ENCODE measurements around the gene LRBA. TPM values are rescaled to one million over a fixed set of nuclear protein-coding genes. Genes with fewer than 3 reads are reported as not detected.

The LRBA gene
- total RNA-seq, 1 donor, result 38.4 TPM

DNA sequence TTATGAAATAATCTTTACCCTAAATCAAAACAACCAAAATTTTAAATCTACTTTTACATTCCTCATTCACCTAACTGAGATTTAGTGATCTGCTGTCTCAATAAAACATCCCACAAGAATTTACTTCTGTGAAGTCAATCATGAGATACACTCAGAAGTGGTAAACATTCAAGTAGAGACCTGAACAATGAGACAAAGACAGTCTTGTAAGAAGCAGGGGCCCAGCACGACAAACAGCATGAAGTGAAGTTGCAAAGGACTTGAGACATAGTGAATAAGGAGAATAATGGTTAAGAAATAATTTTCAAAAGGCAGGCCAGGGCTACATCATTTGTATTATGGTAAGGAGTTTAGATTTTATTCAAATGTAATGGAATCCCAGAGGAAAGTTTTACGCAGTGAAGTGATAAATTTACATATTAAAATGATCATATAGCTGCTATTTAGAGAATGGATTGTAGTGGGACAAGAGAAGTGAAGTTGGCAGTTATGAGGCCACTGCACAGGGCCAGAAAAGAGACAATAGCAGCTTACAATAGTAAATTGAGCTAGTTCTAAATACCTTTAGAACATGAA is 331.2 kb downstream of the LRBA start:
- no peak for DNase-seq (ENCODE audit: low read depth)
- no peak for TF ChIP-seq CTCF (IDR thresholded peaks at IDR 0.05; ENCODE audit: insufficient read depth, low read depth, low read length)
- H3K4me3 ChIP-seq (ENCODE audit: low read depth, low read length), result no peak overlapping the region

DNA sequence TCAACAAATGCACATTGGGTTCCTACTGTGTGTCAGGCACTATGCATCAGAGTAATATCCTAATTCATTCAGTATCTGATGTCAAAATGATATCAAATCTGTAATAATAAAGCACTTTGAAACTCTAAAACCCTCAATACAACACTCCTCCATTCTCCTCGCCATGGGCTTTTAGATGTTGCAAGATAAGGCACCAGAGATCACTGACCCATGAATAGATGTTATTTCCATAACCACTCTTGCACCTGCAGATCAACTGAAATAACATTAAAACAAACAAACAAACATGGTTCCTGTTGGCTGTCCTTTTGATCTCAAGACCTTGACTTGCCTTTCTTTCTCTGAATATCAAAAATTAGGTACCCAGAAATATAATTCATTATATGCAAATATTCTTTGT is 333.0 kb downstream of the LRBA start:
- no peak overlapping the region for H3K4me3 ChIP-seq (ENCODE audit: low read depth, low read length)
- no peak for DNase-seq (ENCODE audit: low read depth)
- no peak for TF ChIP-seq CTCF (IDR thresholded peaks at IDR 0.05; ENCODE audit: insufficient read depth, low read depth, low read length)

DNA sequence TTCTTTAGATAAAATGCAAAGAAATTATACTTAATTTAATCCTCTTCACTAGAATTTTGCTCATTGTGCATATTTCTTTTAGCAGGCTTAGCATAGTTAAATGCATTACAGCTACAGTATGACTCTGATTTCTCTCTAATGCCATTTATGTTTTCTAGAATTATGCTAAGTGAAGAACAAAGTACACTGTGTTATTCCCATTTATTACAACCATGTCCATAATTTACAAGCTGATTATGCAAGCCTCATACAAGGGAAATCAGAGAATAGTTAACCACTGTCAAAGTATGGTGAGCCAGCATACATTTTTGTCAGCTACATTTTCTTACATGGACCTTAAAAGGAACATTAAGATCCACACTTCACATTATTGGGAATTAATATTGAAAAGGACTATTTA is 334.0 kb downstream of the LRBA start:
- no peak overlapping the region for H3K4me3 ChIP-seq (ENCODE audit: low read depth, low read length)
- no peak for TF ChIP-seq CTCF (IDR thresholded peaks at IDR 0.05; ENCODE audit: insufficient read depth, low read depth, low read length)
- DNase-seq (ENCODE audit: low read depth), result no peak

DNA sequence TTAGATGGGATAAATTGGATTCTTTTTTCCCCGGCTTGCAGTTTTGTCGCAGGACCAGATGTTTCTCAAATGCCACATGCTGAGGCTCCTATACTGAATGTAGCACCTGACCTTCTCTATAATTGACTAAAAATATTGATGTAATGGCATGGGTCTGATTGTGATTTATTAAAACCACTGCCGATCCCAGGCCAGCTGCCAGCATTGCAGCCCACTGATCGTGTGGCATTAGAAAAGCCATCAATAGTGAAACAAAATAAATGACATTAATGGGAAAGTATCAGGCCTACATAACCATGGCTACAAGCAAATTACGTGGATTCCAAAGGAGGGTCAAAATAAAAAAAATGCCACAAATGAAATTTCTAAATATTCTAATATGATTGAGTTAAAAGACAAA is 334.4 kb downstream of the LRBA start:
- H3K4me3 ChIP-seq (ENCODE audit: low read depth, low read length), result no peak overlapping the region
- no peak for TF ChIP-seq CTCF (IDR thresholded peaks at IDR 0.05; ENCODE audit: insufficient read depth, low read depth, low read length)
- DNase-seq (ENCODE audit: low read depth), result no peak

- no peak for TF ChIP-seq CTCF (IDR thresholded peaks at IDR 0.05; ENCODE audit: insufficient read depth, low read depth, low read length)
- H3K4me3 ChIP-seq (ENCODE audit: low read depth, low read length), result no peak overlapping the region
- no peak for DNase-seq (ENCODE audit: low read depth)
Measured at GRCh38 chr4:150679765-150680343, 335.2 kb downstream of the LRBA start.

- no peak overlapping the region for H3K4me3 ChIP-seq (ENCODE audit: low read depth, low read length)
- no peak for DNase-seq (ENCODE audit: low read depth)
- TF ChIP-seq CTCF (IDR thresholded peaks at IDR 0.05; ENCODE audit: insufficient read depth, low read depth, low read length), result no peak
Measured at GRCh38 chr4:150679018-150679764, 335.9 kb downstream of the LRBA start.

All from fibroblast of villous mesenchyme (primary cell).